Measurements from ENCODE around the gene PATJ. TPM values are rescaled to one million over a fixed set of nuclear protein-coding genes. Genes with fewer than 3 reads are reported as not detected.
A peak's percentile ranks its signal among the peaks of the same experiment; 100 is the strongest.

The PATJ gene
- total RNA-seq, 1 experiment from 2014 or later, result 47.3 TPM

DNA sequence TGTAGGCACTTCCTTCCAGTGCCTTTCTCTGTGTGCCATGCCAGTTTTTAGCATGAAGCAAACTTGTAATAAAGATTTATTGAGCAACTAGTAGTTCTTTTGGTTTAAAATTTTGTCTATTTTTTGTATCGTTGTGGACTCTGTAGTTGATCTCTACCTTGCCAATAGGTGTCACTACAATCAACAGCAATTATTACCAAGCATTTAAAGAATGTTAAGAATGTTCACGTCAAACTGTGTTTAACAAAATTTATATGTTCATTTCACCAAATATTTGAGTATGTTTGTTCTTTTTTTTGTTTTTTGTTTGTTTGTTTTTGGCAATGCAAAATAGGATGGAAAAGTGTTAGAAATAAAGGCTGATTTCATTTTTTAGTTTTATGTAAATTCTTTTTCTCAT is 208.1 kb downstream of the PATJ start:
- H3K4me1 ChIP-seq (ENCODE audit: insufficient read depth, low read length), result no peaks in the 10 kb centered on the region; the same call in 1 of the 2 replicates
- no peaks in the 10 kb centered on the region for H3K27me3 Mint-ChIP-seq (ENCODE audit: low read depth)
- no CpG with 5 or more reads among the region's 2 CpGs for WGBS (ENCODE audit: extremely low coverage, insufficient read length, low lambda C conversion rate)

More for the DNA sequence above, 208.1 kb downstream of the PATJ start:
- H2AFZ ChIP-seq (ENCODE audit: low read length), result no peak overlapping the region
- no peak overlapping the region for H3K18ac ChIP-seq (ENCODE audit: insufficient read length, low read depth, low read length)
- H2BK5ac ChIP-seq (ENCODE audit: insufficient read length, low read length), result no peak overlapping the region
- H2BK120ac ChIP-seq (ENCODE audit: low read depth, low read length, poor library complexity, severe bottlenecking), result no peak overlapping the region
- no peaks in the 10 kb centered on the region for H3K9me3 ChIP-seq (ENCODE audit: control insufficient read depth, low read depth, low read length)
- H3K79me2 ChIP-seq (ENCODE audit: insufficient read depth, low read length), result no peaks in the 10 kb centered on the region
- no peaks in the 10 kb centered on the region for H3K23me2 ChIP-seq (ENCODE audit: insufficient read length, low read depth, low read length, poor library complexity, severe bottlenecking)
- no peak overlapping the region for H2BK12ac ChIP-seq (ENCODE audit: insufficient read length, low read depth, low read length)
- no peak overlapping the region for H2AK5ac ChIP-seq (ENCODE audit: insufficient read length, low read length)
- H3T11ph ChIP-seq (ENCODE audit: low read length), result no peak overlapping the region
- H3K36me3 Mint-ChIP-seq (ENCODE audit: insufficient read depth in 1 of 3, low read depth in 3 of 3), result peaks cover 0 to 5% (median 2%) of the 10 kb centered on the region in 3 experiments; a peak in 3 of 7 replicates
- H4K20me1 ChIP-seq (ENCODE audit: control insufficient read depth, insufficient read depth, insufficient read length), result no peaks in the 10 kb centered on the region
- H4K91ac ChIP-seq (ENCODE audit: insufficient read length, low read depth, low read length), result no peak overlapping the region
- H4K8ac ChIP-seq (replicated peaks; ENCODE audit: insufficient read length, low read depth, low read length), result no peak overlapping the region
- no peak overlapping the region for H3K9ac ChIP-seq (ENCODE audit: extremely low read depth, insufficient read length, low read length)
- H3K9me3 Mint-ChIP-seq, result peaks cover 0 to 2% of the 10 kb centered on the region in 2 experiments; a peak in 2 of 5 replicates
- H3K4me3 Mint-ChIP-seq, result peak overlapping the region in 1 of 2 experiments; percentile 30; a peak in 1 of 5 replicates
- H2BK15ac ChIP-seq (ENCODE audit: low read depth, low read length), result no peak overlapping the region
- peak overlapping the region; percentile 24 for H3K27ac ChIP-seq (ENCODE audit: insufficient read length, low read depth, low read length)
- no peak overlapping the region for H3K23ac ChIP-seq (ENCODE audit: insufficient read length, low read depth, low read length)
- no peak overlapping the region; the same call in 1 of the 2 replicates for H3K4ac ChIP-seq (ENCODE audit: low read depth, low read length)
- no peak overlapping the region for H3K4me2 ChIP-seq (ENCODE audit: insufficient read depth, insufficient read length, low read length)
- no peak overlapping the region for H4K5ac ChIP-seq (ENCODE audit: insufficient read length, low read depth, low read length)
- no peaks in the 10 kb centered on the region for H3K27me3 ChIP-seq (ENCODE audit: insufficient read depth, low read length)
- no peak overlapping the region for H3K56ac ChIP-seq (ENCODE audit: insufficient read length, low read depth, low read length)
- peaks cover 31% of the 10 kb centered on the region in 2 experiments for H3K4me1 Mint-ChIP-seq
- no peaks in the 10 kb centered on the region for H3K79me1 ChIP-seq (ENCODE audit: insufficient read depth, low read depth, low read length, poor library complexity, severe bottlenecking)
- H3K27ac Mint-ChIP-seq, result peak overlapping the region; percentile 94 to 98 (median 94)
- no peak for DNase-seq
- TF ChIP-seq, protein P1, sequence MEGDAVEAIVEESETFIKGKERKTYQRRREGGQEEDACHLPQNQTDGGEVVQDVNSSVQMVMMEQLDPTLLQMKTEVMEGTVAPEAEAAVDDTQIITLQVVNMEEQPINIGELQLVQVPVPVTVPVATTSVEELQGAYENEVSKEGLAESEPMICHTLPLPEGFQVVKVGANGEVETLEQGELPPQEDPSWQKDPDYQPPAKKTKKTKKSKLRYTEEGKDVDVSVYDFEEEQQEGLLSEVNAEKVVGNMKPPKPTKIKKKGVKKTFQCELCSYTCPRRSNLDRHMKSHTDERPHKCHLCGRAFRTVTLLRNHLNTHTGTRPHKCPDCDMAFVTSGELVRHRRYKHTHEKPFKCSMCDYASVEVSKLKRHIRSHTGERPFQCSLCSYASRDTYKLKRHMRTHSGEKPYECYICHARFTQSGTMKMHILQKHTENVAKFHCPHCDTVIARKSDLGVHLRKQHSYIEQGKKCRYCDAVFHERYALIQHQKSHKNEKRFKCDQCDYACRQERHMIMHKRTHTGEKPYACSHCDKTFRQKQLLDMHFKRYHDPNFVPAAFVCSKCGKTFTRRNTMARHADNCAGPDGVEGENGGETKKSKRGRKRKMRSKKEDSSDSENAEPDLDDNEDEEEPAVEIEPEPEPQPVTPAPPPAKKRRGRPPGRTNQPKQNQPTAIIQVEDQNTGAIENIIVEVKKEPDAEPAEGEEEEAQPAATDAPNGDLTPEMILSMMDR (conservative IDR thresholded peaks at IDR 0.05), result peak; percentile 71
- no peak overlapping the region for H2BK20ac ChIP-seq (ENCODE audit: low read depth, low read length, poor library complexity, severe bottlenecking)
- no peak overlapping the region for H3K14ac ChIP-seq (ENCODE audit: insufficient read depth, low read length)

Data from H9 (cell line).